Spinal cord (tissue), 10 donors: ENCODE measurements around the gene LCE3A. TPM values are rescaled to one million over a fixed set of nuclear protein-coding genes. Genes with fewer than 3 reads are reported as not detected.
A peak's percentile ranks its signal among the peaks of the same experiment; 100 is the strongest.
"Not testable (repeated sequence)": the region's sequence is repeated elsewhere in the genome, so short reads cannot be mapped to it uniquely, and the experiment has no call there.

Source experiments
- DNase-seq, 6 donors: peaks; one replicate each; pipeline versions ENCODE4 v3.0.0 to v3.0.0-alpha.2; 2013 to 2015; ENCODE audit warnings: low spot score in 6 of 6, low read depth in 4 of 6
- H3K27ac ChIP-seq: one replicate; pipeline ENCODE4 v1.5.1; 2013; ENCODE audit warnings: low read depth, low read length, control low read depth
- H3K27me3 ChIP-seq: one replicate; pipeline ENCODE4 v1.6.1; 2013; ENCODE audit warnings: low read length; ENCODE audit not compliant: control insufficient read depth, insufficient read depth
- H3K36me3 ChIP-seq: one replicate; pipeline ENCODE4 v1.6.1; 2013; ENCODE audit warnings: low read length; ENCODE audit not compliant: control insufficient read depth, insufficient read depth
- H3K4me1 ChIP-seq: one replicate; pipeline ENCODE4 v1.6.1; 2013; ENCODE audit warnings: low read length; ENCODE audit not compliant: control insufficient read depth, insufficient read depth
- H3K4me3 ChIP-seq: one replicate; pipeline ENCODE4 v1.5.1; 2013; ENCODE audit warnings: low read depth, low read length, control low read depth
- H3K9me3 ChIP-seq: one replicate; pipeline ENCODE4 v1.6.1; 2013; ENCODE audit warnings: low read length; ENCODE audit not compliant: control insufficient read depth, insufficient read depth
- WGBS: methylation state at CpG from one replicate; pipeline ENCODE4 v1.1.5; 2013; ENCODE audit warnings: missing lambda C conversion rate; ENCODE audit not compliant: insufficient coverage; 5-methylcytosine and 5-hydroxymethylcytosine counted together
- long read RNA-seq, 4 donors: transcript quantifications; one replicate each; lab custom pipeline, GENCODE V29; 2026
- polyA plus RNA-seq, 2 donors: library from polyadenylated mRNA; unstranded; fragments of 120-200 nt; gene quantifications; one replicate each; pipeline ENCODE4 v1.2.1, GENCODE V29; 2013; ENCODE audit not compliant: insufficient read length in 2 of 2
- total RNA-seq, 2 donors: library from RNA; depleted of rRNA in 1 of 2; stranded (reverse); fragments of 120-200 nt in 1 of 2; fragments of >200 nt in 1 of 2; gene quantifications; one replicate each; pipeline versions ENCODE4 v1.2.3 to v1.2.4, GENCODE V29; 2013 to 2014
- donor health status: healthy.

The LCE3A gene
- total RNA-seq, result not detected
- not detected for polyA plus RNA-seq
- long read RNA-seq, donor 1, result 0 reads
- long read RNA-seq, donor 2, result 0 reads
- long read RNA-seq, donor 3, result 0 reads
- long read RNA-seq, donor 4, result 0 reads

- H3K4me1 ChIP-seq, result no peaks in the 10 kb centered on the region
- 70% methylated on average over 10 of the region's 10 CpGs for WGBS
- DNase-seq, result no peak
- no peak within 1 kb of the TSS for H3K4me3 ChIP-seq
- H3K27ac ChIP-seq, result no peak within 1 kb of the TSS
- no peaks in the 10 kb centered on the region for H3K36me3 ChIP-seq
- no peaks in the 10 kb centered on the region for H3K27me3 ChIP-seq
- H3K9me3 ChIP-seq, result peaks cover 2% of the 10 kb centered on the region
These were observed at the start of gene LCE3A for GRCh38 chr1:152622803-152623202. Gene LCE3A, minus strand, starts transcription at chr1:152623103. Its CDS starts 0 bp downstream, at chr1:152623103.

GRCh38 chr1:152667648-152668047, 44.7 kb upstream of the LCE3A start:
- H3K4me3 ChIP-seq, result no peak overlapping the region
- peak in 1 of 6 donors; percentile 14 for DNase-seq

GRCh38 chr1:152666171-152666570, 43.3 kb upstream of the LCE3A start:
- DNase-seq, H3K4me1 ChIP-seq: not testable (repeated sequence)
- no CpG with 5 or more reads among the region's 1 CpG for WGBS

More at GRCh38 chr1:152667648-152668047, 44.7 kb upstream of the LCE3A start:
- H3K27me3 ChIP-seq, result no peaks in the 10 kb centered on the region
- WGBS, result 67% methylated on average over 5 of the region's 5 CpGs
- no peaks in the 10 kb centered on the region for H3K4me1 ChIP-seq
- H3K36me3 ChIP-seq, result no peaks in the 10 kb centered on the region
- H3K27ac ChIP-seq, result no peak overlapping the region
- H3K9me3 ChIP-seq, result no peaks in the 10 kb centered on the region

GRCh38 chr1:152663098-152663497, 40.2 kb upstream of the LCE3A start, which contains the start of gene LCE2D:
Gene LCE2D, plus strand, starts transcription at chr1:152663380. Its CDS starts 726 bp downstream, at chr1:152664106.
- Histone ChIP-seq H3K4me3 (no peak within 1 kb of the TSS), H3K4me1 (no peaks in the 10 kb centered on the region), H3K9me3 (no peaks in the 10 kb centered on the region), H3K27ac (no peak within 1 kb of the TSS), H3K27me3 (no peaks in the 10 kb centered on the region), H3K36me3 (no peaks in the 10 kb centered on the region)
- DNase-seq, result no peak
- WGBS, result 70% methylated on average over 1 of the region's 3 CpGs

More at GRCh38 chr1:152666171-152666570, 43.3 kb upstream of the LCE3A start:
- not testable (repeated sequence) for H3K27me3 ChIP-seq, H3K9me3 ChIP-seq, H3K36me3 ChIP-seq, H3K4me3 ChIP-seq, H3K27ac ChIP-seq

GRCh38 chr1:152658649-152659048, 35.7 kb upstream of the LCE3A start:
- WGBS, result 98% methylated on average over 3 of the region's 3 CpGs

GRCh38 chr1:152657677-152658076, 34.8 kb upstream of the LCE3A start:
- Histone ChIP-seq H3K27me3 (no peaks in the 10 kb centered on the region), H3K4me1 (no peaks in the 10 kb centered on the region), H3K9me3 (no peaks in the 10 kb centered on the region), H3K36me3 (no peaks in the 10 kb centered on the region), H3K27ac (no peak overlapping the region), H3K4me3 (no peak overlapping the region)
- no peak for DNase-seq
- 75% methylated on average over 2 of the region's 4 CpGs for WGBS

More at GRCh38 chr1:152658649-152659048, 35.7 kb upstream of the LCE3A start:
- Histone ChIP-seq H3K27ac (no peak overlapping the region), H3K9me3 (no peaks in the 10 kb centered on the region), H3K27me3 (no peaks in the 10 kb centered on the region), H3K4me3 (no peak overlapping the region), H3K36me3 (no peaks in the 10 kb centered on the region), H3K4me1 (no peaks in the 10 kb centered on the region)
- no peak for DNase-seq

GRCh38 chr1:152656459-152656858, 33.6 kb upstream of the LCE3A start:
- no peaks in the 10 kb centered on the region for H3K9me3 ChIP-seq
- H3K27me3 ChIP-seq, result no peaks in the 10 kb centered on the region
- WGBS, result 60% methylated on average over 1 of the region's 2 CpGs
- no peaks in the 10 kb centered on the region for H3K36me3 ChIP-seq
- no peaks in the 10 kb centered on the region for H3K4me1 ChIP-seq
- no peak for DNase-seq
- no peak overlapping the region for H3K4me3 ChIP-seq
- no peak overlapping the region for H3K27ac ChIP-seq

GRCh38 chr1:152654110-152654509, 31.2 kb upstream of the LCE3A start:
- H3K27ac ChIP-seq, result no peak overlapping the region
- H3K4me3 ChIP-seq, result no peak overlapping the region
- DNase-seq, result peak; percentile 19 to 89 (median 48)
- H3K27me3 ChIP-seq, result no peaks in the 10 kb centered on the region
- H3K9me3 ChIP-seq, result no peaks in the 10 kb centered on the region
- no peaks in the 10 kb centered on the region for H3K4me1 ChIP-seq
- H3K36me3 ChIP-seq, result no peaks in the 10 kb centered on the region
- 53% methylated on average over 2 of the region's 10 CpGs for WGBS

- H3K36me3 ChIP-seq, result no peaks in the 10 kb centered on the region
- no peaks in the 10 kb centered on the region for H3K9me3 ChIP-seq
- H3K27ac ChIP-seq, result no peak overlapping the region
- no peak overlapping the region for H3K4me3 ChIP-seq
- no peak for DNase-seq
- H3K27me3 ChIP-seq, result no peaks in the 10 kb centered on the region
- no peaks in the 10 kb centered on the region for H3K4me1 ChIP-seq
These were observed 23.8 kb upstream of the LCE3A start for GRCh38 chr1:152646656-152647055.

- Histone ChIP-seq H3K27me3 (no peaks in the 10 kb centered on the region), H3K4me3 (no peak overlapping the region), H3K36me3 (no peaks in the 10 kb centered on the region), H3K4me1 (no peaks in the 10 kb centered on the region), H3K9me3 (no peaks in the 10 kb centered on the region), H3K27ac (no peak overlapping the region)
- no peak for DNase-seq
- 68% methylated on average over 2 of the region's 3 CpGs for WGBS
These were observed 22.2 kb upstream of the LCE3A start for GRCh38 chr1:152645146-152645545.
